GM19324 (cell line): ENCODE results near the gene PTGES3L.
"Not testable (repeated sequence)": the region's sequence is repeated elsewhere in the genome, so short reads cannot be mapped to it uniquely, and the experiment has no call there.

Experiments
- ATAC-seq: cut with Tn5 transposase; IDR thresholded peaks from one replicate; pipeline ENCODE4 v1.9.1; 2021; ENCODE audit warnings: mild to moderate bottlenecking, moderate library complexity; ENCODE audit not compliant: unreplicated experiment, low FRiP score

PTGES3L gene

DNA sequence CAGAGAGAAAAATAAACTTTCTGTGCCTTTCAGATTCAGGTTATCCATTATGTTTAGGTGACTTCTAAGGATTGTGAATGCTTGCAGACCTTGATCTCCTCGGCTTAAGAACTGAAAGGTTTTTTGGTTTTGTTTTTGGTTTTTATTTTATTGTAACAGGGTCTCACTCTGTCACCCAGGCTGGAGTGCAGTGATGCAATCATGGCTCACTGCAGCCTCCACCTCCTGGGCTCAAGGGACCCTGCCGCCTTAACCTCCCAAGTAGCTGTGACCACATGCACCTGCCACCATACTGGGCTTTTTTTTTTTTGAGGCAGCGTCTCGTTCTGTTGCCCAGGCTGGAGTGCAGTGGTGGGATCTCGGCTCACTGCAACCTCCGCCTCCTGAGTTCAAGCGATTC lies 56.4 kb downstream of the PTGES3L start:
- ATAC-seq, result not testable (repeated sequence)

DNA sequence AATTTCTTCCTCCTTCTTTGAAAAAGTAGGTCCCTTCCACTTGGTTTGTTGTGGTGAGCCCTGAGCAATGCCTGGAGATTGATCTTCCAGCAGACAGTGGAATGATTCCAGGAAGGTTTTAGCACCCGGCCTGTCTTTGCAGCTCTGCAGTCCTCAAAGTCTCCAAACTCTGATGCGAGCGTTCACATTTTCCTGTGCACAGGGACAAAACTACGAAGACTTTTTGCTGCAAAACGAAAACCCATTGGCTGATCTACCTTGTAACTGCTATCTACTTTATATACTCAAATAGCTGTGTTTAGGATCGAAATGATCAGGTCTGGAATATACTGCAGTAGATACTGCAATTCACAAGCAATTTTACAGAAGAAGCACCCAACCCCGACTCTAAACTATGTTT lies 57.6 kb downstream of the PTGES3L start:
- ATAC-seq, result no peak

DNA sequence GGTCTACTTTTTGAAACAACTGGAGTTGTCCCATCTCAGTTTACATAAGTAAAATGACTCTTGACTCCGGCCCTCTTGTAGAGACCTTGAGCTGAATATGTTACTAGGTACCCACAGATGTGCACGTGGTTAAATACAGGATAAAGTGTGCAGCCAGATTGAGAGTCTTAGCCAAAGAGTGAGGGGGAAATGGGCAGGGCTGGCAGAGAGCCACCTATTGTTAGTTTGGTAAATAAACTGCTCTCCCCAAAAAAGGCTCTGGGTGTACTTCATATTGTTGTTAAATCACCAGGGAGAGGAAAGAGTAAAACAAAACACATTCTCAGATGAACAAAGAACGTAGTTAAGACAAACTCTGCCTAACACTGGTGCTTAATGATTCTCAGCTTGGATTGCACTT lies 59.0 kb downstream of the PTGES3L start:
- ATAC-seq, result no peak

DNA sequence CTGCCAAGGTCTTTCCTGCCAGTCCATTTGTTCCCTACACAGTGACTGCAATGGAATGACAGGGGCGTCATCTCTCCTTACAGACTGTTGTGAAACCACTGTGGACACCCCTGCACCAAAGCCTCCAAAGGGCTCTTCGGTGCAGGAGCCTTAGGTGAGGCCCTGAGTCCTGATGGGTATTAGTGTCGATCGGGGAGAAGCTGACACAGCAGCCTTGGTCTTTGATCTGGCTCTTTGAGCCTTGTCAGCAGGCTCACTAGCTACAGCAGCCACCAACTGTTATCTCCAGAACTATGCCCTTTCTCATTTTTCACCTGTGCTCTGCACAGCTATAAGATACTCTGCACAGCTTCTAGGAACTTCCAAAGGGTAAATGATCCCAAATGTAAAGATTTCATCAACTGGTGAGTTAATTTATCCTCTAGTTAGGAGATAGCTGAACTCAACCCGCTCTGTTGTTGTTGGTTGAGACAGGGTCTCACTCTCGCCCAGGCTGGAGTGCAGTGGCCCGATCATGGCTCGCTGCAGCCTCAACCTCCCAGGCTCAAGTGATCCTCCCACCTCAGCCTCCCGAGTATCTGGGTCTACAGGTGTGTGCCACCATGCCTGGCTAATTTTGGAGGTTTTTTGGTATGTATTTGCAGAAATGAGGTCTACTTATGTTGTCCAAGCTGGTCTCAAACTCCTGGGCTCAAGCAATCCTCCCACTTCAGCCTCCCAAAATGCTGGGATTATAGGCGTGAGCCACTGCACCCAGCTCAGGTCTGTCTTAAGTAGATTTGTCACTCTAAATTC lies 59.6 kb downstream of the PTGES3L start:
- ATAC-seq, result no peak

DNA sequence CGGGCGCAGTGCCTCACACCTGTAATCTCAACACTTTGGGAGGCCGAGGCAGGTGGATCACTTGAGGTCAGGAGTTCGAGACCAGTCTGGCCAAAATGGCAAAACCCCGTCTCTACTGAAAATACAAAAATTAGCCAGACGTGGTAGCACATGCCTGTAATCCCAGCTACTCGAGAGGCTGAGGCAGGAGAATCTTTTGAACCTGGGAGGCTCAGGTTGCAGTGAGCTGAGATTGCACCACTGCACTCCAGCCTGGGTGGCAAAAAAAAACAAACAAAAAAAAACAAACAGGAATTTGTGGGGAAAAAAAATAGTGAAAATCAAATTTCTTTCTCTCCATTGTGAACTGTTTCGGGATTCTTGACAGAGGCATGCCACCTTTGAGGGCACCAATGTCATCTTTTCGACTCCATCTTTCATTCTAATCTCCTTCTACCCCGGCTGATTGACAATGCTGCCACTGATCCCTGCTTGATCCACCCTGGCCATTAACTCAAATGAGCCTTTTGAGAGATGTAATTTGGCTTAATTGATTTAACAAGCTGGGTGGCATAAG lies 60.3 kb downstream of the PTGES3L start:
- not testable (repeated sequence) for ATAC-seq

DNA sequence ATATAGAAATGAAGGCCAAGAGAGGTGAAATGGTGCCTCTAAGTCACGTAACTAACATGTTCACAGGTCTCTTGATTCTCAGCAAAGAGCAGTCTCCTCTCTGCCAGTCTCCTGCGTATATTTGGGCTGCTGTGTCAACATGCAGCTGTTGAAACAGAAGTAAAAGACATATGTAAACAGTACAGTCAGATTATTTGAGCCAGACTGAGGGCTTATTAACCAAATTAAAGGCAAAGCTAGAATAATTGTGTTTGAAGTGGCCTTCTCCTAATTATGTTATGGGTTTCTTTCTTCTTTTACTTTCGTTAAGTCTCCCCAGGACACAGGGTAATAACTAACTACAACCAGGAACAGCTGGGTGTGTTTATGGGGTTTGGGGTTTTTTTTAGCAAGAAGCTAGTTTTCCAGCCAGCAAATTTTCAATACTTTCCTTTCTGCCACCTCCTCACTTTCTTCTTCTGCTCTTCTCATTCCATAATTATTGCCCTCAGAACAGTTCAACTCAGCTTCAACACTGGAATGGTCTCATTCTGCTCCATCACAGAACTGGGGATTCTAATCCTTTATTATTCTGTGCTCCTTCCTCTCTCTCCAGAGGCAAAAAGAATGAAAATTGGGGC lies 60.9 kb downstream of the PTGES3L start:
- no peak for ATAC-seq
